GM12878 (cell line): Measurements from ENCODE around the gene MTFR1L.

Experiments used
- CBX5 ChIP-seq: sonication (generic); IDR thresholded peaks from 2 replicates; pipeline ENCODE4 v1.6.1; 2016; ENCODE audit warnings: low read depth, moderate library complexity, mild to moderate bottlenecking, inconsistent platforms
- CEBPZ ChIP-seq: fragments of 150-350 bp; IDR thresholded peaks from 2 replicates; pipeline ENCODE4 v1.6.1; 2016; ENCODE audit warnings: low read depth, low read length
- CHD1 ChIP-seq: IDR thresholded peaks from 2 replicates; pipeline ENCODE4 v1.6.1; 2012; ENCODE audit warnings: low read depth, low read length, improper control_type of control experiment
- EZH2 ChIP-seq: IDR thresholded peaks from 2 replicates; pipeline ENCODE4 v1.6.1; 2012; ENCODE audit warnings: low read depth, mild to moderate bottlenecking, control low read depth, inconsistent platforms, low read length, borderline replicate concordance; ENCODE audit not compliant: control insufficient read depth
- JUNB ChIP-seq: IDR thresholded peaks from 2 replicates; pipeline ENCODE4 v1.6.1; 2016; ENCODE audit warnings: antibody characterized with exemption, mild to moderate bottlenecking
- JUND ChIP-seq: IDR thresholded peaks from 2 replicates; pipeline ENCODE4 v1.6.1; 2012; ENCODE audit warnings: low read depth, mild to moderate bottlenecking, low read length, improper control_type of control experiment, moderate library complexity
- MTA2 ChIP-seq: fragments of 450-650 bp; IDR thresholded peaks from 2 replicates; pipeline ENCODE4 v1.6.1; 2016; ENCODE audit warnings: low read depth, mild to moderate bottlenecking, moderate library complexity
- POLR2A ChIP-seq: IDR thresholded peaks from 2 replicates; pipeline ENCODE4 v1.6.1; 2011; ENCODE audit warnings: low read depth, mild to moderate bottlenecking, low read length
- POLR2AphosphoS5 ChIP-seq: IDR thresholded peaks from 2 replicates; pipeline ENCODE4 v1.6.1; 2011; ENCODE audit warnings: mild to moderate bottlenecking, low read length, inconsistent platforms
- REST ChIP-seq: IDR thresholded peaks from 2 replicates; pipeline ENCODE4 v1.6.1; 2012; ENCODE audit warnings: mild to moderate bottlenecking, low read depth, low read length
- SIN3A ChIP-seq: IDR thresholded peaks from 2 replicates; pipeline ENCODE4 v1.6.1; 2012; ENCODE audit warnings: low read depth, low read length, improper control_type of control experiment
- STAT3 ChIP-seq: IDR thresholded peaks from 2 replicates; pipeline ENCODE4 v1.6.1; 2011; ENCODE audit warnings: low read depth, low read length, improper control_type of control experiment
- TCF12 ChIP-seq: IDR thresholded peaks from 2 replicates; pipeline ENCODE4 v1.6.1; 2011; ENCODE audit warnings: low read depth, mild to moderate bottlenecking, low read length
- ZNF274 ChIP-seq: IDR thresholded peaks from one replicate; pipeline ENCODE4 v1.8.0; 2011; ENCODE audit not compliant: insufficient read length, insufficient read depth

- no peak for TF ChIP-seq CHD1
- no peak for TF ChIP-seq CBX5
- no peak for TF ChIP-seq STAT3
- no peak for TF ChIP-seq MTA2
- no peak for TF ChIP-seq ZNF274
- TF ChIP-seq POLR2A = no peak
- TF ChIP-seq CEBPZ = no peak
- no peak for TF ChIP-seq POLR2AphosphoS5
- no peak for TF ChIP-seq REST
- no peak for TF ChIP-seq EZH2
- no peak for TF ChIP-seq TCF12
- TF ChIP-seq JUNB = no peak
- TF ChIP-seq JUND = no peak
- no peak for TF ChIP-seq SIN3A
These were observed 5.9 kb downstream of the MTFR1L start for GRCh38 chr1:25825605-25826004.
